Activated naive CD4-positive, alpha-beta T cell treated with anti-CD3 and anti-CD28 coated beads for 36 hours (primary cell): ENCODE results near the gene DLGAP1. TPM values are rescaled to one million over a fixed set of nuclear protein-coding genes. Genes with fewer than 3 reads are reported as not detected.
A peak's percentile ranks its signal among the peaks of the same experiment; 100 is the strongest.

ENCODE experiments used
- CTCF ChIA-PET: fragments of 350-600 bp; sonication (Branson Sonifier 250); formaldehyde crosslinking; loops from one replicate; lab custom pipeline; 2021; ENCODE audit warnings: antibody characterized with exemption; lab: Charles Lee
- DNase-seq: peaks from one replicate; pipeline ENCODE4 v3.0.0-alpha.2; 2020
- H3K27ac Mint-ChIP-seq: one replicate; pipeline ENCODE4 v1.8.0; 2021; ENCODE audit warnings: mild to moderate bottlenecking, mixed read lengths
- H3K27me3 Mint-ChIP-seq: one replicate; pipeline ENCODE4 v1.8.0; 2021; ENCODE audit warnings: low read depth, mixed read lengths
- H3K36me3 Mint-ChIP-seq: one replicate; pipeline ENCODE4 v1.8.0; 2021; ENCODE audit warnings: low read depth, mixed read lengths
- H3K4me1 Mint-ChIP-seq: one replicate; pipeline ENCODE4 v1.8.0; 2021; ENCODE audit warnings: low read depth, mixed read lengths
- H3K4me3 Mint-ChIP-seq: one replicate; pipeline ENCODE4 v1.8.0; 2021; ENCODE audit warnings: mild to moderate bottlenecking, moderate library complexity, mixed read lengths
- H3K9me3 Mint-ChIP-seq: one replicate; pipeline ENCODE4 v1.8.0; 2021; ENCODE audit warnings: mixed read lengths
- intact Hi-C: fragments of 100-400 bp; cut with micrococcal nuclease; formaldehyde crosslinking; loops from one replicate; pipeline ENCODE4 v1.15.1; 2023
- microRNA-seq: library from miRNA; unstranded; fragments of <30 nt; microRNA quantifications from one replicate; pipeline ENCODE4 v1.2.0, GENCODE V29; 2022; ENCODE audit warnings: borderline microRNAs expressed, borderline replicate concordance
- total RNA-seq, 2 experiments: library from RNA; stranded (reverse); gene quantifications; one replicate each; pipeline ENCODE4 v1.2.3, GENCODE V29; 2021

DLGAP1 gene
- total RNA-seq, 2 experiments from 2014 or later: not detected

DNA sequence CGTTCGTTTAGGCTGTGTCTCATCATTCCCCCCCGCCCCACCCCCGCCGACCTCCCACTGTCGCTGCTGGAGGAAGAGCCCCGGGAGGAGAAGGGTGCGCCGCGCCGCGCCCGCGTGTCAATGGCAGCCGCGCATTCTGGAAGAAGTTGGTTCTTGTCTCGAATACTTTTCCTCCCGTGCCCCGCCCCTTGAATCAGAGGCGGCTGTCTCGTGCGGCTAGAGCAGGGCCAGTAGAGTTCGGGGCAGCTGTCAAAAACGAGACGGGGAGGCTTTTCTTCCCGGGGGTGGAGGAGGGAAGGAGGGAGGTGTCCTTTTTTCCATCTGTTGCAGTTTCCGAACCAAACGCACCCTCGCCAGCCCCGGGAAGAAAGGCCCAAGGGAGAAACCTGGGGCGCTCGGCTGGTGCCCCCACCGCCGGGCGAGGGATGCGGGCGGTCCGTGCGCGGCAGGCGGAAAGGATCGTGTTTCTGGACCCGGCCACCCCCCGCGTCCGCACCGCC lies 1005.5 kb downstream of the DLGAP1 start:
- H3K36me3 Mint-ChIP-seq: peaks cover 13% of the 10 kb centered on the region
- no peaks in the 10 kb centered on the region for H3K27me3 Mint-ChIP-seq
- no peaks in the 10 kb centered on the region for H3K9me3 Mint-ChIP-seq
- H3K27ac Mint-ChIP-seq: peak overlapping the region; percentile 98
- peak; percentile 74 for DNase-seq
- CTCF ChIA-PET: interaction anchor here (0.5 to 2.8 kb wide), 4 partner anchors 26 to 216 kb away, joined by 3 to 15 read pairs (median 3); no protein-coding TSS in a partner anchor
- intact Hi-C loops: loop anchor here (2.0 to 10.0 kb wide), 5 partner anchors 437 to 875 kb away; partner anchors contain the start of genes LPIN2, METTL4 and NDC80
- peak overlapping the region; percentile 89 for H3K4me3 Mint-ChIP-seq
- H3K4me1 Mint-ChIP-seq: peaks cover 43% of the 10 kb centered on the region

DNA sequence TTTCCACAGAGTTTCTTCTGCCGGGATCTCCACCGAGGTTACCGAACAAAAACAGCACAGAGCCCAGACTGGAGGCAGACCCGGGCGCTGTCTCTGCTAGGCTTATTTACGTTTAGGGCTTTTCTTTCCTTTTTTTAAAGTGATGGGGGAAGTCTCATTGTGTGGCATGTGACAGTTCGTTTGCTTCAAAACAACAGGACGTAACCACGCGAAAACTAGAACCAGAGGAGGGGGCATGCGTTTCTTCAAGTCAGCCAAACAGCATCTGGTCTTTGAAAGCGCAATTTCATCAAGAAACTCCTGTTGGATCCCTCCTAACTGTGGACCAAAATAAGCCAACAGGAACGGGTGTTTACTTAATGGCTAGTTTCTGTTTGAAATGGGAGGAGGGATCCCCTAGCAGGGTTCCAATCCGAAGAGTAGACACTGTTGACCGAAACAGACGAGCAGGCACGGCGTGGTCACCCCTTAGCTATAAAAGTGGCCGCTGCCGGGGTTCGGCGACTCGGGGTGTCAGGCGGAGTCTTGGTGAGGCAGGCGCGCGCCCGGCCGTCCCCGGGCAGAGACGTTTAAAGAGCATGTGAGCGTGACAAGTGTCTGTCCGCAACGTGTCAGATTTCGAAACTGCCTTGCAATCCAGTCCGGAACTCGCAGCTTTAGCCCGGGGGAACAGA lies 1006.1 kb downstream of the DLGAP1 start:
- Mint-ChIP-seq H3K27me3 (no peaks in the 10 kb centered on the region), H3K9me3 (no peaks in the 10 kb centered on the region), H3K4me1 (peaks cover 37% of the 10 kb centered on the region), H3K4me3 (peak overlapping the region; percentile 89), H3K36me3 (peaks cover 13% of the 10 kb centered on the region), H3K27ac (peak overlapping the region; percentile 98)
- CTCF ChIA-PET: interaction anchor here (0.6 to 2.8 kb wide), 3 partner anchors 25 to 217 kb away, joined by 3 to 15 read pairs (median 3); no protein-coding TSS in a partner anchor
- intact Hi-C loops: loop anchor here (1.0 to 2.0 kb wide), 8 partner anchors 69 to 1847 kb away; partner anchors contain the start of genes LPIN2 and MYL12A
- peak; percentile 79 for DNase-seq

GRCh38 chr18:3447895-3448837 lies 1006.9 kb downstream of the DLGAP1 start:
- Mint-ChIP-seq H3K4me3 (peak overlapping the region; percentile 89), H3K27me3 (no peaks in the 10 kb centered on the region), H3K4me1 (peaks cover 30% of the 10 kb centered on the region), H3K9me3 (no peaks in the 10 kb centered on the region), H3K36me3 (peaks cover 13% of the 10 kb centered on the region), H3K27ac (peak overlapping the region; percentile 98)
- DNase-seq: peak; percentile 90
- intact Hi-C loops: loop anchor here (1.0 to 2.0 kb wide), 8 partner anchors 68 to 1848 kb away; partner anchors contain the start of genes LPIN2 and MYL12A
- CTCF ChIA-PET: interaction anchor here (0.6 to 3.4 kb wide), 10 partner anchors 11 to 218 kb away, joined by 3 to 18 read pairs (median 3); no protein-coding TSS in a partner anchor

DNA sequence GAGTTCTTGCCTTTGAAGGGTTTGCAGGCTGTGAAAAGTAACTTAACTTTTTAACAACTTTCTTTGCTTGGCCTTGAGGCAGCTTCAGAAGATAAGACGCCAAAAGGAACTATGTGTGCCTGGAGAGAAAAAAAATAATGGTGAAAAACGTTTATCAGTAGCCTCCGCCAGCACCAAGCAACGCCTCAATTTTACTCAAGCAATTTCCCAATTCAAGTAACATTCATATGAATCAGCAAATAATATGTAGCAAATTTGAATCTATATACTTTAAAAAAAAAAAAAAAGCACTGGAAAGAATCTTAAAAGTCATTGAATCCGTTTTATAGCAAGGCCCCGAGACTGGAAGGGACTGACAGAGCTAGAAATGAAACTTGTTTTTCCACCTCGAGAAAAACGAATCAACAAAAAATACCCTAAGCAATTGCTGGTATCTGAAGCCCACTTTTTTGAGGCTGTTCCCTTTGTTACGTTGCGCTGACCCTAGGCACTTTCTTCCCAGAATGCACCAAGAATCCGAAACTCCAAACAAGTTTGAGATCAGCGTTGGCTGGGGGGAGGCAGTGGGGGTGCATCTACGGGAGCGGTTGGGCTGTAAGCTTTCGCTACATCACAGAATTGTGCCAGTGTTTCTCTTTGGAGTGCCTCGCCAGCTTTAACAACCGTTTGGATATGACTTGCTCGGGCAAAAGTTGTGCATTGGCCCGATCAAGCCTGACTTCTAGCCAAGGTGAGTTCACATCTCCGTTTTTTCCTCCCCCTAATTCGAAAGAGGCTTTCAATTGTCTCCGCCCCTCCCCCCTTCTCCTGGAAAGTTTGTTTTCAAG lies 1007.8 kb downstream of the DLGAP1 start:
- peaks cover 7% of the 10 kb centered on the region for H3K36me3 Mint-ChIP-seq
- peaks cover 23% of the 10 kb centered on the region for H3K4me1 Mint-ChIP-seq
- no peaks in the 10 kb centered on the region for H3K9me3 Mint-ChIP-seq
- no peaks in the 10 kb centered on the region for H3K27me3 Mint-ChIP-seq
- peak overlapping the region; percentile 89 for H3K4me3 Mint-ChIP-seq
- CTCF ChIA-PET: interaction anchor here (0.8 to 3.4 kb wide), 9 partner anchors 12 to 219 kb away, joined by 3 to 18 read pairs (median 3); no protein-coding TSS in a partner anchor
- intact Hi-C loops: no loop called here
- H3K27ac Mint-ChIP-seq: peak overlapping the region; percentile 98
- DNase-seq: peak; percentile 68

Small RNA genes lying within 50 kb of the gene (microRNA-seq; reads per million reads assigned to microRNA genes)
- gene MIR6718: not detected
